ENCODE data around the gene CUBN.

- TF ChIP-seq, protein P1, sequence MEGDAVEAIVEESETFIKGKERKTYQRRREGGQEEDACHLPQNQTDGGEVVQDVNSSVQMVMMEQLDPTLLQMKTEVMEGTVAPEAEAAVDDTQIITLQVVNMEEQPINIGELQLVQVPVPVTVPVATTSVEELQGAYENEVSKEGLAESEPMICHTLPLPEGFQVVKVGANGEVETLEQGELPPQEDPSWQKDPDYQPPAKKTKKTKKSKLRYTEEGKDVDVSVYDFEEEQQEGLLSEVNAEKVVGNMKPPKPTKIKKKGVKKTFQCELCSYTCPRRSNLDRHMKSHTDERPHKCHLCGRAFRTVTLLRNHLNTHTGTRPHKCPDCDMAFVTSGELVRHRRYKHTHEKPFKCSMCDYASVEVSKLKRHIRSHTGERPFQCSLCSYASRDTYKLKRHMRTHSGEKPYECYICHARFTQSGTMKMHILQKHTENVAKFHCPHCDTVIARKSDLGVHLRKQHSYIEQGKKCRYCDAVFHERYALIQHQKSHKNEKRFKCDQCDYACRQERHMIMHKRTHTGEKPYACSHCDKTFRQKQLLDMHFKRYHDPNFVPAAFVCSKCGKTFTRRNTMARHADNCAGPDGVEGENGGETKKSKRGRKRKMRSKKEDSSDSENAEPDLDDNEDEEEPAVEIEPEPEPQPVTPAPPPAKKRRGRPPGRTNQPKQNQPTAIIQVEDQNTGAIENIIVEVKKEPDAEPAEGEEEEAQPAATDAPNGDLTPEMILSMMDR (IDR thresholded peaks at IDR 0.05): no peak
- TF ChIP-seq POLR2A (IDR thresholded peaks at IDR 0.05): no peak
Measured at GRCh38 chr10:17062009-17062408, 67.6 kb downstream of the CUBN start.

Data from prostate gland (tissue), 2 donors.